Measurements from ENCODE around the gene MRGPRF. TPM values are rescaled to one million over a fixed set of nuclear protein-coding genes. Genes with fewer than 3 reads are reported as not detected.

MRGPRF gene
- total RNA-seq, 1 experiment from 2014 or later: 0.76 TPM

- Histone ChIP-seq H4K20me1 (ENCODE audit: insufficient read depth) (no peaks in the 10 kb centered on the region), H3K27me3 (ENCODE audit: insufficient read depth, low read length) (no peaks in the 10 kb centered on the region), H3K27ac (ENCODE audit: low read depth, low read length) (no peak overlapping the region), H3K9ac (ENCODE audit: low read length) (no peak overlapping the region), H3K9me3 (ENCODE audit: control insufficient read depth in 1 of 2, insufficient read depth in 1 of 2, low read depth in 1 of 2, low read length in 2 of 2) (no peaks in the 10 kb centered on the region), H3K4me1 (ENCODE audit: control insufficient read depth in 1 of 2, insufficient read depth in 2 of 2, low read length in 2 of 2) (peaks cover 0 to 14% of the 10 kb centered on the region in 2 experiments; a peak in 2 of 4 replicates), H2AFZ (ENCODE audit: low read depth, low read length, poor library complexity, severe bottlenecking) (no peak overlapping the region), H3K36me3 (ENCODE audit: control insufficient read depth in 1 of 2, insufficient read depth in 2 of 2, low read length in 2 of 2) (no peaks in the 10 kb centered on the region), H3K4me2 (ENCODE audit: low read length) (no peak overlapping the region), H3K9me2 (ENCODE audit: insufficient read depth) (no peaks in the 10 kb centered on the region), H3K4me3 (replicated peaks in 1 of 2; ENCODE audit: low read depth in 1 of 2, low read length in 2 of 2) (no peak overlapping the region), H3K79me2 (ENCODE audit: insufficient read depth, low read length) (no peaks in the 10 kb centered on the region)
- POLR2A ChIA-PET: no interaction called here
- ATAC-seq (no peak), DNase-seq (ENCODE audit: low read depth, low spot score) (no peak)
- intact Hi-C loops (cut with micrococcal nuclease): no loop called here
- no TSS peak for BruUV-seq (replicated peaks)
- no peak for TF ChIP-seq ZFX (IDR thresholded peaks at IDR 0.05)
- no peak for TF ChIP-seq MAX (IDR thresholded peaks at IDR 0.05)
- RAD21 ChIA-PET (ENCODE audit: low non-redundant PET in 1 of 2, low total read pairs in 2 of 2, uncharacterized antibody in 2 of 2, unreplicated experiment in 2 of 2): no interaction called here
- CTCF ChIA-PET: no interaction called here
Measured at GRCh38 chr11:68997124-68997994, 15.7 kb downstream of the MRGPRF start.

DNA sequence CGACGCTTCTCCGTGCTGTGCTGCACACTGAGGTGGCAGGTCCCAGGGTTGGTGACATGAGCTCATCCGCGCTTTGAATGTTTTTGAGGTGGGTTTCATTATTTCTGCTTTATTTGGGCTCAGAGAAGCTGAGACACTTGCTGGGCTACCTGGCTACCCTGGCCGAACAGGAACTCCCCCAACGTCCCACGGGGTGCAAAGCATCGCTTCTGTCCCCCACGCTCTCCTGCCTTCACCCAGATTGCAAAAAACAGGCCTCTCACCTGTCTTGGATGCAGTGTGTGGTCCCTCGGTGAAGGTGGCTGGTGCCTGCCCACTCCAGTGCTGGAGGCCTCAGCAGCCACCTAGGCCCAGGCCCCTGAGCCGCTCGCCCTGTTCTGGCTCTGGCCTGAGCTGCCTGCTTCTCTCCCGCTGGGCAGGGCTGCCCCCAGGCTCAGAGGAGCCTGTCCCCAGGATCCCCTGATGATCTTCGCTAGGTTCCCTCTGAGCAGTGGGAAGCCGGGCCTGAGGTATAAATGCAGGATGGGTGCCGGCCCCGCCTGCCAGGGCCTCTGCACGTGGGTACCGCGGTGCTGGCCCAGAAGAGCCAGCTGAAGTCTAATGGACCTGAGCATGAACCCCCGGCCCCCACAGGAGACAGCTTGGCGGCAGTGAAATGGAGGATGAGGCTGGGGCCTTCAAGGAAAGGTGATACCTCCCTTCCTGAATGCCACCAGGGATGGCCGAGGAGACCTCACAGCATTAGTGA is 16.5 kb downstream of the MRGPRF start:
- Histone ChIP-seq H3K4me1 (ENCODE audit: control insufficient read depth in 1 of 2, insufficient read depth in 2 of 2, low read length in 2 of 2) (peaks cover 0 to 14% of the 10 kb centered on the region in 2 experiments; a peak in 2 of 4 replicates), H3K4me3 (replicated peaks in 1 of 2; ENCODE audit: low read depth in 1 of 2, low read length in 2 of 2) (no peak overlapping the region), H3K9ac (ENCODE audit: low read length) (no peak overlapping the region), H3K4me2 (ENCODE audit: low read length) (no peak overlapping the region), H4K20me1 (ENCODE audit: insufficient read depth) (no peaks in the 10 kb centered on the region), H3K79me2 (ENCODE audit: insufficient read depth, low read length) (no peaks in the 10 kb centered on the region), H3K27me3 (ENCODE audit: insufficient read depth, low read length) (no peaks in the 10 kb centered on the region), H3K27ac (ENCODE audit: low read depth, low read length) (no peak overlapping the region), H2AFZ (ENCODE audit: low read depth, low read length, poor library complexity, severe bottlenecking) (no peak overlapping the region), H3K9me3 (ENCODE audit: control insufficient read depth in 1 of 2, insufficient read depth in 1 of 2, low read depth in 1 of 2, low read length in 2 of 2) (no peaks in the 10 kb centered on the region), H3K36me3 (ENCODE audit: control insufficient read depth in 1 of 2, insufficient read depth in 2 of 2, low read length in 2 of 2) (no peaks in the 10 kb centered on the region), H3K9me2 (ENCODE audit: insufficient read depth) (no peaks in the 10 kb centered on the region)
- TF ChIP-seq REST (IDR thresholded peaks at IDR 0.05; ENCODE audit: low read depth) (no peak), POLR2A (IDR thresholded peaks at IDR 0.05; ENCODE audit: borderline replicate concordance, extremely low read depth, insufficient read depth, insufficient read length) (no peak), ZFX (IDR thresholded peaks at IDR 0.05) (no peak), ZNF274 (IDR thresholded peaks at IDR 0.05; ENCODE audit: low read depth, low read length) (no peak), SIN3A (IDR thresholded peaks at IDR 0.05; ENCODE audit: low read depth) (no peak), CEBPB (IDR thresholded peaks at IDR 0.05; ENCODE audit: low read depth) (no peak)
- no TSS peak for BruUV-seq (replicated peaks)
- intact Hi-C loops (cut with micrococcal nuclease): no loop called here
- ChIA-PET POLR2A (no interaction called here), CTCF (no interaction called here), RAD21 (ENCODE audit: low non-redundant PET in 1 of 2, low total read pairs in 2 of 2, uncharacterized antibody in 2 of 2, unreplicated experiment in 2 of 2) (no interaction called here)
- ATAC-seq (no peak), DNase-seq (ENCODE audit: low read depth, low spot score) (no peak)
